Mesendoderm (in vitro differentiated cells): ENCODE results near the gene PTPRZ1.

Experiments used
- DNase-seq: peaks from one replicate; pipeline ENCODE4 v3.0.0; 2013
- H2AK5ac ChIP-seq: 2 replicates; pipeline ENCODE4 v1.6.1; 2013; ENCODE audit warnings: low read length, inconsistent platforms
- H2BK120ac ChIP-seq: 2 replicates; pipeline ENCODE4 v1.6.1; 2013; ENCODE audit warnings: low read depth, mild to moderate bottlenecking, low read length, moderate library complexity, mixed read lengths
- H2BK15ac ChIP-seq: replicated peaks from 2 replicates; pipeline ENCODE4 v1.6.1; 2013; ENCODE audit warnings: low read depth, mild to moderate bottlenecking, moderate library complexity
- H2BK5ac ChIP-seq: 2 replicates; pipeline ENCODE4 v1.6.1; 2013; ENCODE audit warnings: low read length, inconsistent platforms
- H3K18ac ChIP-seq: 2 replicates; pipeline ENCODE4 v1.6.1; 2013; ENCODE audit warnings: mild to moderate bottlenecking, low read length, mixed read lengths
- H3K23ac ChIP-seq: one replicate; pipeline ENCODE4 v1.6.1; 2013; ENCODE audit warnings: low read length
- H3K27ac ChIP-seq: 2 replicates; pipeline ENCODE4 v1.5.1; 2013; ENCODE audit warnings: low read depth, mild to moderate bottlenecking, inconsistent platforms, low read length, moderate library complexity
- H3K27me3 ChIP-seq: 2 replicates; pipeline ENCODE4 v1.6.1; 2013; ENCODE audit warnings: low read length, control low read depth, mild to moderate bottlenecking, inconsistent platforms; ENCODE audit not compliant: insufficient read depth, poor library complexity
- H3K36me3 ChIP-seq: 2 replicates; pipeline ENCODE4 v1.6.1; 2013; ENCODE audit warnings: low read length, inconsistent platforms; ENCODE audit not compliant: control insufficient read depth, insufficient read depth
- H3K4ac ChIP-seq: one replicate; pipeline ENCODE4 v1.6.1; 2013; ENCODE audit warnings: low read depth, mild to moderate bottlenecking, low read length, moderate library complexity
- H3K4me1 ChIP-seq: 2 replicates; pipeline ENCODE4 v1.6.1; 2013; ENCODE audit warnings: low read depth, low read length, inconsistent platforms; ENCODE audit not compliant: control insufficient read depth
- H3K4me2 ChIP-seq: 2 replicates; pipeline ENCODE4 v1.6.1; 2013; ENCODE audit warnings: low read length
- H3K4me3 ChIP-seq: 2 replicates; pipeline ENCODE4 v1.5.1; 2013; ENCODE audit warnings: mild to moderate bottlenecking, low read length
- H3K56ac ChIP-seq: one replicate; pipeline ENCODE4 v1.6.1; 2013; ENCODE audit warnings: low read length
- H3K79me1 ChIP-seq: 2 replicates; pipeline ENCODE4 v1.6.1; 2013; ENCODE audit warnings: low read length, inconsistent platforms
- H3K79me2 ChIP-seq: 2 replicates; pipeline ENCODE4 v1.6.1; 2013; ENCODE audit warnings: mild to moderate bottlenecking, low read length; ENCODE audit not compliant: control insufficient read depth, insufficient read depth
- H3K9ac ChIP-seq: 2 replicates; pipeline ENCODE4 v1.6.1; 2013; ENCODE audit warnings: low read length, inconsistent platforms
- H4K5ac ChIP-seq: one replicate; pipeline ENCODE4 v1.6.1; 2013; ENCODE audit warnings: low read length
- H4K8ac ChIP-seq: one replicate; pipeline ENCODE4 v1.6.1; 2013; ENCODE audit warnings: low read depth, mild to moderate bottlenecking, control low read depth, low read length, moderate library complexity
- WGBS: extraction: QIAGEN DNeasy Blood & Tissue Kit; methylation state at CpG from one replicate; pipeline ENCODE4 v1.1.7; 2013; ENCODE audit warnings: low lambda C conversion rate, missing lambda C conversion rate; ENCODE audit not compliant: insufficient coverage; ENCODE audit errors: extremely low coverage; 5-methylcytosine and 5-hydroxymethylcytosine counted together

Gene PTPRZ1

GRCh38 chr7:122092964-122093797 lies 220.2 kb downstream of the PTPRZ1 start:
- Histone ChIP-seq H3K4me1 (no peaks in the 10 kb centered on the region), H3K36me3 (no peaks in the 10 kb centered on the region), H4K5ac (no peak overlapping the region), H3K56ac (no peak overlapping the region), H3K79me1 (no peaks in the 10 kb centered on the region), H2BK15ac (no peak overlapping the region), H3K79me2 (no peaks in the 10 kb centered on the region), H2AK5ac (no peak overlapping the region), H3K4me2 (no peak overlapping the region), H3K4me3 (no peak overlapping the region), H2BK5ac (no peak overlapping the region), H3K4ac (no peak overlapping the region), H2BK120ac (no peak overlapping the region), H4K8ac (no peak overlapping the region), H3K9ac (no peak overlapping the region), H3K27me3 (no peaks in the 10 kb centered on the region), H3K18ac (no peak overlapping the region), H3K27ac (no peak overlapping the region), H3K23ac (no peak overlapping the region)
- WGBS = no CpG with 5 or more reads among the region's 6 CpGs
- peak; percentile 84 for DNase-seq

GRCh38 chr7:122094549-122094948 lies 221.6 kb downstream of the PTPRZ1 start:
- Histone ChIP-seq H3K36me3 (no peaks in the 10 kb centered on the region), H3K4me3 (no peak overlapping the region), H3K79me2 (no peaks in the 10 kb centered on the region), H3K9ac (no peak overlapping the region), H4K8ac (no peak overlapping the region), H3K18ac (no peak overlapping the region), H2BK5ac (no peak overlapping the region), H4K5ac (no peak overlapping the region), H3K27me3 (no peaks in the 10 kb centered on the region), H3K4ac (no peak overlapping the region), H2BK15ac (no peak overlapping the region), H3K56ac (no peak overlapping the region), H3K23ac (no peak overlapping the region), H3K4me1 (no peaks in the 10 kb centered on the region), H3K27ac (no peak overlapping the region), H2BK120ac (no peak overlapping the region), H3K79me1 (no peaks in the 10 kb centered on the region), H3K4me2 (no peak overlapping the region), H2AK5ac (no peak overlapping the region)
- DNase-seq = no peak
- WGBS = no CpG with 5 or more reads among the region's 1 CpG

GRCh38 chr7:122095642-122096041 lies 222.7 kb downstream of the PTPRZ1 start:
- Histone ChIP-seq H4K5ac (no peak overlapping the region), H3K4ac (no peak overlapping the region), H2BK15ac (no peak overlapping the region), H3K18ac (no peak overlapping the region), H3K36me3 (no peaks in the 10 kb centered on the region), H2AK5ac (no peak overlapping the region), H3K4me1 (no peaks in the 10 kb centered on the region), H3K27me3 (no peaks in the 10 kb centered on the region), H3K4me2 (no peak overlapping the region), H3K23ac (no peak overlapping the region), H3K27ac (no peak overlapping the region), H3K56ac (no peak overlapping the region), H4K8ac (no peak overlapping the region), H3K9ac (no peak overlapping the region), H3K79me2 (no peaks in the 10 kb centered on the region), H3K4me3 (no peak overlapping the region), H2BK120ac (no peak overlapping the region), H3K79me1 (no peaks in the 10 kb centered on the region), H2BK5ac (no peak overlapping the region)
- DNase-seq = no peak
- WGBS = no CpG with 5 or more reads among the region's 4 CpGs

GRCh38 chr7:122100021-122100420 lies 227.1 kb downstream of the PTPRZ1 start:
- Histone ChIP-seq H3K79me2 (peaks cover 2% of the 10 kb centered on the region), H3K4me2 (no peak overlapping the region), H2BK5ac (no peak overlapping the region), H3K9ac (no peak overlapping the region), H3K23ac (no peak overlapping the region), H2AK5ac (no peak overlapping the region), H2BK120ac (no peak overlapping the region), H3K4me3 (no peak overlapping the region), H3K36me3 (no peaks in the 10 kb centered on the region), H4K8ac (peak overlapping the region; percentile 76), H4K5ac (no peak overlapping the region), H3K18ac (no peak overlapping the region), H3K4ac (no peak overlapping the region), H3K4me1 (no peaks in the 10 kb centered on the region), H3K27me3 (no peaks in the 10 kb centered on the region), H3K56ac (no peak overlapping the region), H3K27ac (no peak overlapping the region), H3K79me1 (no peaks in the 10 kb centered on the region), H2BK15ac (no peak overlapping the region)
- no CpG with 5 or more reads among the region's 3 CpGs for WGBS
- DNase-seq = no peak

- no peak overlapping the region for H3K9ac ChIP-seq
- no peak overlapping the region for H3K4ac ChIP-seq
- no peak overlapping the region for H2BK120ac ChIP-seq
- H2BK15ac ChIP-seq = no peak overlapping the region
- H2BK5ac ChIP-seq = no peak overlapping the region
- H4K5ac ChIP-seq = no peak overlapping the region
- H2AK5ac ChIP-seq = no peak overlapping the region
- no peak overlapping the region for H3K4me3 ChIP-seq
- no peaks in the 10 kb centered on the region for H3K4me1 ChIP-seq
- no peak overlapping the region for H3K27ac ChIP-seq
- H3K79me1 ChIP-seq = no peaks in the 10 kb centered on the region
- H3K27me3 ChIP-seq = no peaks in the 10 kb centered on the region
- no peak overlapping the region for H3K23ac ChIP-seq
- H4K8ac ChIP-seq = no peak overlapping the region
- no peak for DNase-seq
- H3K18ac ChIP-seq = no peak overlapping the region
- peaks cover 6% of the 10 kb centered on the region for H3K79me2 ChIP-seq
- no peaks in the 10 kb centered on the region for H3K36me3 ChIP-seq
- no peak overlapping the region for H3K56ac ChIP-seq
- H3K4me2 ChIP-seq = no peak overlapping the region
Observed at GRCh38 chr7:122103064-122103463, 230.1 kb downstream of the PTPRZ1 start.
